ENCODE results near the gene ASAP2.

DNA sequence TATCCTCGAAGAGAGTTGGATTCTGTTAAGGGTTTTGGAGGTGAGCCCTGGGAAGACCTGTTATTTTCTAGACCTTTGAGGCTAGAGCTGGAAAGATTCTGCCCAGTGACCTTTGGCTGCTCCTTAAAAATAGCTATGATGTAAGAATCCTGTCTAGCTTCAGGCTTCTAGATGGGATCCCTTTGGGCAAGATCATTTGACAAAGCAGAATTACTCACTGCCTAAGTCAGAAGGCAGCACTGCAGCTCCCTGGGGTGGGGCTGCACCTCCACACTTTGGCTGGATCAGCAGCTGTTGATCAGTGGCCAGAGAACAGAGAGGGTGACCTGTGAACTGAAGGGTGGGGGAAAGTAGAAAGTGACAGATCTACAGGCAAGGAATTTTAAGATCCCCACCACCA, 103.8 kb downstream of the ASAP2 start:
- no peak for TF ChIP-seq POLR2AphosphoS5 (IDR thresholded peaks at IDR 0.05)
- TF ChIP-seq EZH2 (IDR thresholded peaks at IDR 0.05; ENCODE audit: borderline replicate concordance, insufficient read depth, low read length, poor library complexity, severe bottlenecking) = no peak
- TF ChIP-seq RAD21 (conservative IDR thresholded peaks at IDR 0.05) = no peak
- TF ChIP-seq, protein P1, sequence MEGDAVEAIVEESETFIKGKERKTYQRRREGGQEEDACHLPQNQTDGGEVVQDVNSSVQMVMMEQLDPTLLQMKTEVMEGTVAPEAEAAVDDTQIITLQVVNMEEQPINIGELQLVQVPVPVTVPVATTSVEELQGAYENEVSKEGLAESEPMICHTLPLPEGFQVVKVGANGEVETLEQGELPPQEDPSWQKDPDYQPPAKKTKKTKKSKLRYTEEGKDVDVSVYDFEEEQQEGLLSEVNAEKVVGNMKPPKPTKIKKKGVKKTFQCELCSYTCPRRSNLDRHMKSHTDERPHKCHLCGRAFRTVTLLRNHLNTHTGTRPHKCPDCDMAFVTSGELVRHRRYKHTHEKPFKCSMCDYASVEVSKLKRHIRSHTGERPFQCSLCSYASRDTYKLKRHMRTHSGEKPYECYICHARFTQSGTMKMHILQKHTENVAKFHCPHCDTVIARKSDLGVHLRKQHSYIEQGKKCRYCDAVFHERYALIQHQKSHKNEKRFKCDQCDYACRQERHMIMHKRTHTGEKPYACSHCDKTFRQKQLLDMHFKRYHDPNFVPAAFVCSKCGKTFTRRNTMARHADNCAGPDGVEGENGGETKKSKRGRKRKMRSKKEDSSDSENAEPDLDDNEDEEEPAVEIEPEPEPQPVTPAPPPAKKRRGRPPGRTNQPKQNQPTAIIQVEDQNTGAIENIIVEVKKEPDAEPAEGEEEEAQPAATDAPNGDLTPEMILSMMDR (IDR thresholded peaks at IDR 0.05; ENCODE audit: poor library complexity, severe bottlenecking) = no peak
- TF ChIP-seq TAF1 (IDR thresholded peaks at IDR 0.05; ENCODE audit: low read depth) = no peak
